Measurements from ENCODE around the gene SH3PXD2A.

SH3PXD2A gene

GRCh38 chr10:103789161-103789560 is 66.2 kb downstream of the SH3PXD2A start:
- Histone ChIP-seq H3K9me3 (no peaks in the 10 kb centered on the region), H3K4me1 (ENCODE audit: control insufficient read depth in 1 of 2, insufficient read depth in 1 of 2, low read depth in 1 of 2, low read length in 1 of 2) (no peaks in the 10 kb centered on the region), H3K27ac (no peak overlapping the region), H3K4me3 (ENCODE audit: low read depth in 1 of 2, low read length in 1 of 2) (no peak overlapping the region), H3K36me3 (no peaks in the 10 kb centered on the region), H3K27me3 (peaks cover 4% of the 10 kb centered on the region)
- TF ChIP-seq CTCF (IDR thresholded peaks at IDR 0.05): no peak

- H3K36me3 ChIP-seq: no peaks in the 10 kb centered on the region
- no peaks in the 10 kb centered on the region for H3K9me3 ChIP-seq
- H3K4me3 ChIP-seq (ENCODE audit: low read depth in 1 of 2, low read length in 1 of 2): no peak overlapping the region
- TF ChIP-seq CTCF (IDR thresholded peaks at IDR 0.05): no peak
- H3K27ac ChIP-seq: no peak overlapping the region
- H3K4me1 ChIP-seq (ENCODE audit: control insufficient read depth in 1 of 2, insufficient read depth in 1 of 2, low read depth in 1 of 2, low read length in 1 of 2): no peaks in the 10 kb centered on the region
- H3K27me3 ChIP-seq: peaks cover 10% of the 10 kb centered on the region
Observed at GRCh38 chr10:103787331-103787730, 68.0 kb downstream of the SH3PXD2A start.

GRCh38 chr10:103786020-103786419 is 69.4 kb downstream of the SH3PXD2A start:
- H3K27ac ChIP-seq: no peak overlapping the region
- H3K4me1 ChIP-seq (ENCODE audit: control insufficient read depth in 1 of 2, insufficient read depth in 1 of 2, low read depth in 1 of 2, low read length in 1 of 2): no peaks in the 10 kb centered on the region
- H3K9me3 ChIP-seq: no peaks in the 10 kb centered on the region
- no peak overlapping the region for H3K4me3 ChIP-seq (ENCODE audit: low read depth in 1 of 2, low read length in 1 of 2)
- no peak for TF ChIP-seq CTCF (IDR thresholded peaks at IDR 0.05)
- no peaks in the 10 kb centered on the region for H3K36me3 ChIP-seq
- H3K27me3 ChIP-seq: peaks cover 23% of the 10 kb centered on the region

GRCh38 chr10:103784723-103785418 is 70.5 kb downstream of the SH3PXD2A start:
- Histone ChIP-seq H3K4me1 (ENCODE audit: control insufficient read depth in 1 of 2, insufficient read depth in 1 of 2, low read depth in 1 of 2, low read length in 1 of 2) (no peaks in the 10 kb centered on the region), H3K27ac (no peak overlapping the region), H3K9me3 (no peaks in the 10 kb centered on the region), H3K27me3 (peaks cover 35% of the 10 kb centered on the region), H3K36me3 (no peaks in the 10 kb centered on the region), H3K4me3 (ENCODE audit: low read depth in 1 of 2, low read length in 1 of 2) (no peak overlapping the region)
- TF ChIP-seq CTCF (IDR thresholded peaks at IDR 0.05): no peak

- Histone ChIP-seq H3K9me3 (no peaks in the 10 kb centered on the region), H3K4me1 (ENCODE audit: control insufficient read depth in 1 of 2, insufficient read depth in 1 of 2, low read depth in 1 of 2, low read length in 1 of 2) (no peaks in the 10 kb centered on the region), H3K27me3 (peaks cover 43% of the 10 kb centered on the region), H3K4me3 (ENCODE audit: low read depth in 1 of 2, low read length in 1 of 2) (no peak overlapping the region), H3K36me3 (no peaks in the 10 kb centered on the region), H3K27ac (no peak overlapping the region)
- TF ChIP-seq CTCF (IDR thresholded peaks at IDR 0.05): no peak
Observed at GRCh38 chr10:103784089-103784488, 71.3 kb downstream of the SH3PXD2A start.

Data from neutrophil (primary cell).